ENCODE measurements around the gene COL26A1.

- TF ChIP-seq RFX5 (IDR thresholded peaks at IDR 0.05; ENCODE audit: low read depth, low read length) (no peak), CTCF (conservative IDR thresholded peaks at IDR 0.05; ENCODE audit: low read depth, low read length) (no peak), RAD21 (IDR thresholded peaks at IDR 0.05; ENCODE audit: low read length) (no peak)
Measured at GRCh38 chr7:101595766-101596537, 233.3 kb downstream of the COL26A1 start.
